OCI-LY1 (cell line): ENCODE measurements around the gene HCK.

ENCODE experiments used
- H2AFZ ChIP-seq: fragments of 200-600 bp; sonication (generic), shearing (Covaris generic); 2 replicates; pipeline ENCODE4 v1.6.0; 2014; ENCODE audit warnings: antibody characterized with exemption, mild to moderate bottlenecking, low read length
- H3F3A ChIP-seq: fragments of 200-600 bp; sonication (generic), shearing (Covaris generic); 2 replicates; pipeline ENCODE4 v1.6.0; 2014; ENCODE audit warnings: mild to moderate bottlenecking, antibody characterized with exemption, low read length, moderate library complexity; ENCODE audit not compliant: insufficient read depth
- H3K27ac ChIP-seq: fragments of 200-600 bp; sonication (generic); 2 replicates; pipeline ENCODE4 v1.5.1; 2014; ENCODE audit warnings: low read length, mixed run types, mild to moderate bottlenecking, low read depth; ENCODE audit not compliant: poor library complexity, severe bottlenecking
- H3K27me3 ChIP-seq: fragments of 200-600 bp; sonication (generic); 2 replicates; pipeline ENCODE4 v1.6.0; 2014; ENCODE audit warnings: antibody characterized with exemption, mild to moderate bottlenecking, low read length, moderate library complexity; ENCODE audit not compliant: insufficient read depth
- H3K36me3 ChIP-seq: fragments of 200-600 bp; sonication (generic); 2 replicates; pipeline ENCODE4 v1.6.1; 2014; ENCODE audit warnings: mild to moderate bottlenecking, antibody characterized with exemption, low read length, moderate library complexity, mixed read lengths; ENCODE audit not compliant: insufficient read depth
- H3K4me1 ChIP-seq: fragments of 200-600 bp; sonication (generic); 2 replicates; pipeline ENCODE4 v1.5.1; 2014; ENCODE audit warnings: mild to moderate bottlenecking, low read length, moderate library complexity; ENCODE audit not compliant: insufficient read depth, severe bottlenecking
- H3K4me2 ChIP-seq: fragments of 200-600 bp; sonication (generic), shearing (Covaris generic); 2 replicates; pipeline ENCODE4 v1.6.1; 2014; ENCODE audit warnings: low read length
- H3K4me3 ChIP-seq: fragments of 200-600 bp; sonication (generic); 2 replicates; pipeline ENCODE4 v1.5.1; 2014; ENCODE audit warnings: low read length, low read depth, mild to moderate bottlenecking, mixed read lengths; ENCODE audit not compliant: poor library complexity, severe bottlenecking
- H3K79me2 ChIP-seq: fragments of 200-600 bp; shearing (Covaris generic); 2 replicates; pipeline ENCODE4 v1.6.1; 2016; ENCODE audit warnings: mixed run types, low read length, mixed read lengths; ENCODE audit not compliant: insufficient read depth
- H3K9ac ChIP-seq: fragments of 200-600 bp; sonication (generic), shearing (Covaris generic); 2 replicates; pipeline ENCODE4 v1.6.1; 2014; ENCODE audit warnings: mild to moderate bottlenecking, low read length, mixed read lengths
- H3K9me2 ChIP-seq: fragments of 200-600 bp; sonication (generic), shearing (Covaris generic); 2 replicates; pipeline ENCODE4 v1.6.1; 2014; ENCODE audit warnings: low read depth, mild to moderate bottlenecking, low read length, mixed read lengths
- H3K9me3 ChIP-seq: fragments of 200-600 bp; shearing (Covaris generic); 2 replicates; pipeline ENCODE4 v1.6.1; 2014; ENCODE audit warnings: low read length, mixed read lengths
- H4K20me1 ChIP-seq: fragments of 200-600 bp; sonication (generic), shearing (Covaris generic); 2 replicates; pipeline ENCODE4 v1.6.0; 2016; ENCODE audit warnings: mild to moderate bottlenecking, low read length; ENCODE audit not compliant: insufficient read depth
- CTCF ChIP-seq: fragments of 200-600 bp; sonication (generic), shearing (Covaris generic); IDR thresholded peaks from 2 replicates; pipeline ENCODE4 v1.5.1; 2017; ENCODE audit warnings: mild to moderate bottlenecking, antibody characterized with exemption, low read length, moderate library complexity, mixed read lengths

HCK gene

GRCh38 chr20:32140603-32141002 is 88.6 kb downstream of the HCK start:
- H3K4me1 ChIP-seq, result peaks cover 17% of the 10 kb centered on the region
- TF ChIP-seq CTCF, result no peak
- no peak overlapping the region for H2AFZ ChIP-seq
- H3K9ac ChIP-seq, result no peak overlapping the region
- H3K4me2 ChIP-seq, result no peak overlapping the region
- no peaks in the 10 kb centered on the region for H3K79me2 ChIP-seq
- H3K36me3 ChIP-seq, result peaks cover 93% of the 10 kb centered on the region
- H3K9me2 ChIP-seq, result no peaks in the 10 kb centered on the region
- no peak overlapping the region for H3K27ac ChIP-seq
- H3K4me3 ChIP-seq, result no peak overlapping the region
- H3K27me3 ChIP-seq, result no peaks in the 10 kb centered on the region
- no peaks in the 10 kb centered on the region for H4K20me1 ChIP-seq
- H3F3A ChIP-seq, result no peaks in the 10 kb centered on the region
- H3K9me3 ChIP-seq, result no peaks in the 10 kb centered on the region

GRCh38 chr20:32141465-32141980 is 89.5 kb downstream of the HCK start:
- Histone ChIP-seq H2AFZ (no peak overlapping the region), H3K79me2 (no peaks in the 10 kb centered on the region), H3K27me3 (no peaks in the 10 kb centered on the region), H3K9me3 (no peaks in the 10 kb centered on the region), H3K36me3 (peaks cover 94% of the 10 kb centered on the region), H4K20me1 (no peaks in the 10 kb centered on the region), H3K9me2 (no peaks in the 10 kb centered on the region), H3F3A (no peaks in the 10 kb centered on the region), H3K4me1 (peaks cover 17% of the 10 kb centered on the region), H3K4me3 (no peak overlapping the region), H3K4me2 (no peak overlapping the region), H3K9ac (no peak overlapping the region), H3K27ac (no peak overlapping the region)
- TF ChIP-seq CTCF, result no peak

GRCh38 chr20:32142088-32142487 is 90.0 kb downstream of the HCK start:
- no peaks in the 10 kb centered on the region for H3K27me3 ChIP-seq
- H4K20me1 ChIP-seq, result no peaks in the 10 kb centered on the region
- H3K9me2 ChIP-seq, result no peaks in the 10 kb centered on the region
- H3K36me3 ChIP-seq, result peaks cover 94% of the 10 kb centered on the region
- H3K79me2 ChIP-seq, result no peaks in the 10 kb centered on the region
- no peak overlapping the region for H3K27ac ChIP-seq
- no peak overlapping the region for H2AFZ ChIP-seq
- no peaks in the 10 kb centered on the region for H3K9me3 ChIP-seq
- no peak overlapping the region for H3K4me3 ChIP-seq
- no peak for TF ChIP-seq CTCF
- peaks cover 17% of the 10 kb centered on the region for H3K4me1 ChIP-seq
- H3F3A ChIP-seq, result no peaks in the 10 kb centered on the region
- no peak overlapping the region for H3K4me2 ChIP-seq
- H3K9ac ChIP-seq, result no peak overlapping the region
